Measurements from ENCODE around the gene IRS2.

The IRS2 gene

DNA sequence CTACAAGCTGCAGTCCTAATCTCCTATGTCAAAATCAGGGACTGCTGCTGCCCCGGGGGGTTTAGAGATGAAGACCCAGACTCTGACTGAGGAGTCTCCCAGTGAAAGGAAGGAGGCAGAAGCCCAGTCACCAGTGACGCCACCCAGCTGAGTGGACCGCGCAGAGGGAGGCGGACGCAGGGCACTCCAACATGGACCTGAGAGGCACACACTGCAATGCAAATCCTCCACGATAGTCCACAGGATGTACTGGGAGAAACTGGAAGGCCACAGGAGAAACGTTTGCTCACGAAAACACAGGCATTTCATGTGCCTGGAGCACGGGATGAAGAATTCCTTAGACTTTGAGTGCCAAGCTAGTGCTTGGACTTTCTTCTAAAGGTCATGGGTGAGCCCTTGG lies 58.3 kb downstream of the IRS2 start:
- H3K27ac ChIP-seq, result no peak overlapping the region
- H3K9me3 ChIP-seq, result peaks cover 54% of the 10 kb centered on the region
- no peaks in the 10 kb centered on the region for H3K27me3 ChIP-seq
- peaks cover 23% of the 10 kb centered on the region; the same call in 1 of the 2 replicates for H3K36me3 ChIP-seq
- H3K4me2 ChIP-seq, result peak overlapping the region; percentile 82
- peaks cover 82% of the 10 kb centered on the region for H3K4me1 ChIP-seq
- H4K20me1 ChIP-seq, result no peaks in the 10 kb centered on the region
- peak overlapping the region; percentile 65; the same call in 1 of the 2 replicates for H3K4me3 ChIP-seq
- H3K9ac ChIP-seq, result no peak overlapping the region
- no peak for TF ChIP-seq Cebpa-rat (IDR thresholded peaks at IDR 0.05)

DNA sequence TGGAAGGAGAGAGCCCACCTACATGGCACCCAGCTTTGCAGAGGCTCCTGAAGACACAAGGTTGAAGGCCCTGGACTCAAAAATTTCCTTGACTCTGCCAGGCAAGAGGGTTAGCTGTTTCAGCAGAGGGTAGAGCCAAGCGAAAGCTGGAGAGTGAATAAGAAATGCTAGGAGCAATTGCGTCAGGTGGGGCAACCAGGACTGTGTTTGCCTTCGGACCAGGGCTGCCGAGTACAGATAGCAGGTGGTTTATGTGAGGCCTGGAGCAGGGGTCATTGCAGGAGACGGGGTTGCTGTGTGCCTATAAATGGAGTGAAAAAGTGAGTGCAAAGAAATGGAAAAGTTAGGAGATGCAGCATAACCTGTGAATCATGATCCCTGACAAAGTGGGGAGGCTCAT lies 59.1 kb downstream of the IRS2 start:
- Histone ChIP-seq H3K9me3 (peaks cover 48% of the 10 kb centered on the region), H3K4me1 (peaks cover 80% of the 10 kb centered on the region)

DNA sequence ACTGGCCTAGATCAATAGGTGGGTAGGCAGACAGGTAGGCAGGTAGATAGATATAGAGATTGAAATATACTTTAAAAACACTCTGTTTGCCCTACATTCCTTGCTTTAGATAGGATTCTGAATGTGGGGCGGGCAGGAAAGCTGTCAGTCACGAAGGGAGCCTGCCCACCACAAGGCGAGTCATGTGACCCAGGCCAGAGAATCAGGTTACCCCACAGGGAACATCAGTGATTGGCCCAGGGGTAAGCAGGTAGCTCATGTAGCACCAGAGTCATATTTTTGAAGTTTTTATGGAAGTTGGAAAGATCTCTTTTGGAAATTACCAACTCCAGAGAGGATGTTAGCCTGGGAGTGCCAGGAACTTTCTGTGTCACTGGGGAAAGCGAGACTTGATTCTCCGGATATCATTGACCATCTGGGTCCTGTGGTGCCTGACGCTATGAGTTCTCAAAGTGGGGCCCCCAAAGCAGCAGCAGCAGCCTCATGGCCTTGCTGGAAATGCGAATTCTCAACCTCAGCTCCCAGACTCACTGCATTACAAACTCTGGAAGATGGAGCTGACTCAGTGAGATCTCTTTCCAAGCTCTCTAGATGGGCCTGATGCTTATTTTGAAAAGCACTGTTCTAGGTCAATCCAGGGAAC lies 60.3 kb downstream of the IRS2 start:
- H3K4me2 ChIP-seq, result peak overlapping the region; percentile 62
- no peak for TF ChIP-seq Cebpa-rat (IDR thresholded peaks at IDR 0.05)

More for the DNA sequence above, 59.1 kb downstream of the IRS2 start:
- Histone ChIP-seq H3K4me2 (no peak overlapping the region), H3K4me3 (no peak overlapping the region), H3K27me3 (no peaks in the 10 kb centered on the region), H4K20me1 (no peaks in the 10 kb centered on the region), H3K9ac (no peak overlapping the region), H3K36me3 (peaks cover 23% of the 10 kb centered on the region; the same call in 1 of the 2 replicates), H3K27ac (no peak overlapping the region)
- no peak for TF ChIP-seq Cebpa-rat (IDR thresholded peaks at IDR 0.05)

DNA sequence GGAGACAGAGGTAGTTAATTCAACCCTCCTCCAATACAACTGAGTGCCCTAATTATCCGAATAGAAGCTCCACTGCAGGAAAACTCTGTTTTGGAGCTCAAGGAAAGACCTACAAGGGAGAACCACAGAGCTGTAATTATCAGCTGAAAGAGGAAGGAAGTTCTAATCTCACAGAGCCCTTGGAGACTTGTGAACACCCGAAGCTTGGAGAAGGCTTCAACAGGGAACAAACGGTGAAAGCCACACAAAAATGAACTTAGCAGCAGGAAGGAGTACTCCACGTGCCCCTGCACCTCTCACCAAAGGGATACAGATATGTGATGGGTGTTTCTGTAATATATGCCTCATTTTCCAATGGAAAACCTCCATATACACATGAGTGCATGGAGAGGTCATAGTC lies 61.1 kb downstream of the IRS2 start:
- Histone ChIP-seq H3K27me3 (no peaks in the 10 kb centered on the region), H3K4me3 (no peak overlapping the region), H3K9ac (no peak overlapping the region), H3K9me3 (peaks cover 50% of the 10 kb centered on the region), H3K27ac (no peak overlapping the region), H3K4me2 (peak overlapping the region; percentile 62), H3K36me3 (peaks cover 27% of the 10 kb centered on the region; the same call in 1 of the 2 replicates), H4K20me1 (no peaks in the 10 kb centered on the region), H3K4me1 (peaks cover 66% of the 10 kb centered on the region)
- no peak for TF ChIP-seq Cebpa-rat (IDR thresholded peaks at IDR 0.05)

More for the DNA sequence above, 60.3 kb downstream of the IRS2 start:
- peaks cover 27% of the 10 kb centered on the region; the same call in 1 of the 2 replicates for H3K36me3 ChIP-seq
- H3K27ac ChIP-seq, result no peak overlapping the region
- peaks cover 50% of the 10 kb centered on the region for H3K9me3 ChIP-seq
- H3K4me1 ChIP-seq, result peaks cover 72% of the 10 kb centered on the region
- no peak overlapping the region for H3K9ac ChIP-seq
- no peaks in the 10 kb centered on the region for H3K27me3 ChIP-seq
- no peak overlapping the region for H3K4me3 ChIP-seq
- no peaks in the 10 kb centered on the region for H4K20me1 ChIP-seq

DNA sequence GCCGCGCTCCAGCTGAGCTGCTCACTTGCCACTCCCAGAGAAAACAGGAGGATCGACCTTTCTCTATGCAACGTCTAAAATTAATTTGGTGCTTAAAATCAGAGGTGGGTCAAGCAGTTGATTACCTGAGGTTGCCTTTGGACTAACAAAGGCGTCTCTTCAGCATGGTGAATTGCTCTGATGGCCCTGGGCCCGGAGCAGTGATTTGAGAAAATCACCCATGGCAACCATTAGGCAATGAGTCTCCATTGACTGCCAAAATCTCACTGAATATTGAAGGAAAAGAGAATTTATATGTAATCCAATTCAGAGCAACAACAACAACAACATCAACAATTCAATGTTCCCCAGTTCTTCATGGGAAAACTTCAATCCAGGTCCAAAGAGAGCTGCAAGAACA lies 61.8 kb downstream of the IRS2 start:
- TF ChIP-seq Cebpa-rat (IDR thresholded peaks at IDR 0.05), result no peak
- Histone ChIP-seq H4K20me1 (no peaks in the 10 kb centered on the region), H3K4me3 (no peak overlapping the region), H3K4me1 (peaks cover 59% of the 10 kb centered on the region), H3K36me3 (peaks cover 33% of the 10 kb centered on the region; the same call in 1 of the 2 replicates), H3K27ac (no peak overlapping the region), H3K9ac (no peak overlapping the region), H3K9me3 (peaks cover 50% of the 10 kb centered on the region), H3K4me2 (peak overlapping the region; percentile 62), H3K27me3 (no peaks in the 10 kb centered on the region)

DNA sequence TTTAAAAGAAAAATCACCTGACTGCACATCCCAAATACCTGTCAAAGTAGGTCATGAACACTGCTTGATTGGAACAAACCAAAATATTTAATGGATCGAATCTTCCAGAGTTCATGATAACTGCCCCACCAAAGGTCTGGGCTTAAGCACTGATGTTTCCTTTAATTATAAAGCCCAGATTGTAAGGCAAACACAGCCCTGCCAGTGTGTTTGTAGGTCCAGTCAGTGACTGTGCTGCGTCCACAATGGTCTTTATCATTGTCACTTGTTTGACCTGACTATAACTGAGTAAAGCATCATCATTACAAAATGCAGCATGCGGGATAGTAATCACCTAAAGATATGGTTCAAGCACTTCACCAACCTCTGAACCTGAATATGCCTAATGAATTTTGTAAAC lies 63.3 kb downstream of the IRS2 start:
- Histone ChIP-seq H3K36me3 (peaks cover 30% of the 10 kb centered on the region; the same call in 1 of the 2 replicates), H3K4me2 (no peak overlapping the region), H3K9me3 (peaks cover 45% of the 10 kb centered on the region), H3K27ac (no peak overlapping the region), H3K4me3 (no peak overlapping the region), H3K27me3 (no peaks in the 10 kb centered on the region), H3K4me1 (peaks cover 43% of the 10 kb centered on the region), H3K9ac (no peak overlapping the region), H4K20me1 (no peaks in the 10 kb centered on the region)
- no peak for TF ChIP-seq Cebpa-rat (IDR thresholded peaks at IDR 0.05)

DNA sequence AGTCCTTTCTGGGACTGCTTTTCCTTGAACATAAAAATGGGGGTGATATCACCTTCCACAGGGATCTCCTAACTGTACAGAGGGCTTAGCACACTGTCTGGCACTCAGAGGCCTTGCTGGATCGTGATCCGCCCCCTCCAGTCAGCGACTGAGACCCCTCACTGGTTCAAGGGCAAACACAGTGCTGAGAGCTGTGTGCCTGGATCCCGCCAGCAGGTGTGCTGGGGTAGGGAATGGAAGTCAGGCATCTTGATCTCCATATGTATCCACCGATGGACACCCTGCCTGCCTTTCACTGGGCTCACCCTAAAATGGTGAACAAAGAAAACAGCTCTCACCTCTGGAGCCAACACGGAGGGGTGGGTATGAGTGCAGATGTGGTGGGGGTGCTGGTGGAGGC lies 64.3 kb downstream of the IRS2 start:
- Histone ChIP-seq H3K9ac (no peak overlapping the region), H3K4me3 (no peak overlapping the region), H3K27ac (no peak overlapping the region), H3K36me3 (peaks cover 28% of the 10 kb centered on the region), H3K4me2 (no peak overlapping the region), H3K9me3 (peaks cover 35% of the 10 kb centered on the region), H3K27me3 (no peaks in the 10 kb centered on the region), H4K20me1 (no peaks in the 10 kb centered on the region), H3K4me1 (peaks cover 39% of the 10 kb centered on the region)
- no peak for TF ChIP-seq Cebpa-rat (IDR thresholded peaks at IDR 0.05)

DNA sequence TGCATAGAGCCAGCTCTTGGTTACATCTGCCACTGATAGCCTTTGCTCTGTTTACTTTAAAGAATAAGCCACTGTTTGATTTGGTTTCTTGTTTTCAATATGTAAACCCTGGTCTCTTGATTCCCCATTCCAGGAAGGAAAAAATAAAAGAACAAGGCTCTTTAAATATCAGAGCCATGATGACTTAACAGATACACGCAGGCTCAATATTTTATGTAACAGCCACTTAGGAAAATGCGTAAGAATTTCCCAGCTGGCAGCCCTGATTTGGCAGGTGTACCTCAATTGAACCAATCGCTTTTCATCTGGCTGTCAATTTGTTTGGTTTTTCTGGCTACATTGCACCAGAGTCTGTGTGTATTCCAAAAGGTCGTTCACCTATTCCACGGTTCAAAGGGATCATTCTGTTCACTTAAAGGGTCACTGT lies 65.6 kb downstream of the IRS2 start:
- H3K36me3 ChIP-seq, result peaks cover 17% of the 10 kb centered on the region
- H3K4me1 ChIP-seq, result peaks cover 29% of the 10 kb centered on the region
- no peak overlapping the region for H3K9ac ChIP-seq
- H3K27me3 ChIP-seq, result no peaks in the 10 kb centered on the region
- no peaks in the 10 kb centered on the region for H4K20me1 ChIP-seq
- no peak overlapping the region for H3K27ac ChIP-seq
- no peak overlapping the region for H3K4me2 ChIP-seq
- H3K4me3 ChIP-seq, result no peak overlapping the region
- peaks cover 22% of the 10 kb centered on the region for H3K9me3 ChIP-seq
- TF ChIP-seq Cebpa-rat (IDR thresholded peaks at IDR 0.05), result no peak

DNA sequence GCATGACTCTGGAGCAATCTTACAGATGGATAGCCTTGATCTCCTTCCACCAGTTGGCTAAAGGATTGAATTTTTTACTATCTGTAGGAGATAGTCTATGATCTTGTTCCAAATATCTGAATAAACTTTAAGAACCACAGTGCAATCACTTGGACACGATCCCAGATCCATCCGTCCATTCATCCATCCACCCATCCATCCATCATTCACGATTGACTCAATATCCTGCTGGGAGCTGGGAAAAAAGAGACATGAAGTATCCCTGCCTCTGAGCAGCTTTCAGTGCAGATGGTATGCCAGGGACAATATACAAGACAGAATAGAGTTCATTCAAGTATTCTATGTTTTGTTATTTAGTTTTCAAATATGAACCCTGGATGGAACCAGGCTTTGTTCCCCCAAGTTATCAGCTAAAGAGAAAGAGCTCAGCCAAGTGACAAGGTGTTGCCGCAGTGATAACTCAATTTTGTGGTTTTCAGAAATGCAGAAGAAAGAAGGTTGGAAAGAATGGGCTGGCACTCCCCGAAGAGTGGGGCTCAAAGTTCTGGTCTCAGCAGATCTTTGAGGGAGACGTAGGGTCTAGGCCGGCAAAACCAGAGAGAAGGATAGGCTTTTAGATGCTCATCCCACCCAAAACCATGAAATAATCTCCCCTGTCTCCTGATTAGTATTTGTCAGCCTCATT lies 66.3 kb downstream of the IRS2 start:
- Histone ChIP-seq H3K4me3 (no peak overlapping the region), H3K4me1 (peaks cover 22% of the 10 kb centered on the region), H3K9ac (no peak overlapping the region), H3K9me3 (peaks cover 20% of the 10 kb centered on the region; the same call in 1 of the 2 replicates), H3K36me3 (peaks cover 17% of the 10 kb centered on the region), H3K4me2 (no peak overlapping the region), H3K27ac (no peak overlapping the region), H3K27me3 (no peaks in the 10 kb centered on the region), H4K20me1 (no peaks in the 10 kb centered on the region)
- no peak for TF ChIP-seq Cebpa-rat (IDR thresholded peaks at IDR 0.05)

DNA sequence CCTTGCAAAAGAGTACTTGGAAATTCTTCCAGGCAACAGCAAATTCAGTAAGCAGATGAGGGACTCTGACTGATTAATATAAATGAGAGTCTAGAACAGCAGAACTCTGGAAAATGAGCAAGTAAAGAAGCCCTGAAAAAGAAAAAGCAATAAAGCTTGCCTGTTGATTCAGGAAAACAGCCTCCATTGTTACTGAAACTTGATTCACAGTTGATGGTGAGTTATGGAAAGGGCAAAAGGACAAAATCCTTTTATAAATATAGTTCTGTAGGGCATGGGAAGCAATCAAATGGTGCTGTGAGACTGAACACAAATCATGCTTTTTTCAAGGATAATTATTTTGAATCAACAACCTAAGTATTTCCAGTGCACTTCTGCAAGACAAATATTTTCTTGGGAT lies 67.7 kb downstream of the IRS2 start:
- Histone ChIP-seq H3K4me2 (no peak overlapping the region), H3K4me3 (no peak overlapping the region), H4K20me1 (no peaks in the 10 kb centered on the region), H3K36me3 (peaks cover 17% of the 10 kb centered on the region), H3K4me1 (peaks cover 8% of the 10 kb centered on the region), H3K9ac (no peak overlapping the region), H3K27ac (no peak overlapping the region), H3K27me3 (no peaks in the 10 kb centered on the region), H3K9me3 (peaks cover 10% of the 10 kb centered on the region; the same call in 1 of the 2 replicates)
- no peak for TF ChIP-seq Cebpa-rat (IDR thresholded peaks at IDR 0.05)
